ENCODE results near the gene JAML.

JAML gene, protein sequence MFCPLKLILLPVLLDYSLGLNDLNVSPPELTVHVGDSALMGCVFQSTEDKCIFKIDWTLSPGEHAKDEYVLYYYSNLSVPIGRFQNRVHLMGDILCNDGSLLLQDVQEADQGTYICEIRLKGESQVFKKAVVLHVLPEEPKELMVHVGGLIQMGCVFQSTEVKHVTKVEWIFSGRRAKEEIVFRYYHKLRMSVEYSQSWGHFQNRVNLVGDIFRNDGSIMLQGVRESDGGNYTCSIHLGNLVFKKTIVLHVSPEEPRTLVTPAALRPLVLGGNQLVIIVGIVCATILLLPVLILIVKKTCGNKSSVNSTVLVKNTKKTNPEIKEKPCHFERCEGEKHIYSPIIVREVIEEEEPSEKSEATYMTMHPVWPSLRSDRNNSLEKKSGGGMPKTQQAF

DNA sequence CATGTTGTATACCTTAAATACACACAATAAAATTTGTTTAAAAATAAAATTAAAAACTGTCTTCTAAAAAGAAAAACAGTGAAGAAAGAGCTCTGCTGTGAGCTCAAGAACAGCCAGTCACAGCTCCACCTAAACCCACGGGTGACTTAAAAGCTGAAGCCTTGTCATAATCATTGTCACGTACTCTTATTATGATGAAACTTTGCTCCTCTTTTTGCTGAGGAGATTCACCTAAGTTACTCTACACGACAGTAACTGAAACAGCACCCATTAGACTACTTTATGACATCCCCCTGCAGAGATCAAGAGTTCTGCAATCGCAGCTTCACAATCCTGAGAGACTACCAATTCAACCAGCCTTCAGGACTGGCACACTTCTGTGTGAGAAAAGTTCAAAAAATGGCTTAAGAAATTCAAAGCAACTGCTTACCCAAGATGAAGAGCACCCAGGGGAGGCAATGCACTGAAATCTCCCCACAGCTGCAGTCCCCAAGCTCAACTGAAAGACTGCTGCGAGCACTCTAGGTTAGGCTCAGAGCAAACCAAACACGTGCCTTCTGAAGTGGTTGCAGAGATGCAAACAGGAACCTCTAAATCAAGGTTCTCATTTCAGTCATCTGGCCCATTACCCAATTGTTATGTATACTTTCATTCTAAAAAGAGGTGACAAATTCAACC is at the start of gene JAML:
JAML (minus strand) TSS at position 501 of the 678 bp plus-strand sequence. CDS start 10,145 bp downstream, outside the sequence.
- H3K36me3 ChIP-seq (ENCODE audit: control insufficient read depth in 5 of 5, insufficient read depth in 5 of 5, low read length in 5 of 5), result no peaks in the 10 kb centered on the region
- peaks cover 0 to 6% (median 0%) of the 10 kb centered on the region in 5 donors for H3K27me3 ChIP-seq (ENCODE audit: control insufficient read depth in 5 of 5, insufficient read depth in 4 of 5, low read length in 5 of 5)
- H3K27ac ChIP-seq (ENCODE audit: low read depth, low read length), result no peak within 1 kb of the TSS
- no peaks in the 10 kb centered on the region for H3K9me3 ChIP-seq (ENCODE audit: control insufficient read depth in 5 of 5, low read length in 5 of 5)
- peaks cover 0 to 38% (median 21%) of the 10 kb centered on the region in 5 donors for H3K4me1 ChIP-seq (ENCODE audit: control insufficient read depth in 5 of 5, insufficient read depth in 5 of 5, low read length in 5 of 5)
- H3K9ac ChIP-seq (ENCODE audit: low read length in 5 of 5), result peak within 1 kb of the TSS in 1 of 5 donors; percentile 22
- peak within 1 kb of the TSS; percentile 4 to 51 (median 25) for H3K4me3 ChIP-seq (ENCODE audit: low read depth in 1 of 5, low read length in 5 of 5)

DNA sequence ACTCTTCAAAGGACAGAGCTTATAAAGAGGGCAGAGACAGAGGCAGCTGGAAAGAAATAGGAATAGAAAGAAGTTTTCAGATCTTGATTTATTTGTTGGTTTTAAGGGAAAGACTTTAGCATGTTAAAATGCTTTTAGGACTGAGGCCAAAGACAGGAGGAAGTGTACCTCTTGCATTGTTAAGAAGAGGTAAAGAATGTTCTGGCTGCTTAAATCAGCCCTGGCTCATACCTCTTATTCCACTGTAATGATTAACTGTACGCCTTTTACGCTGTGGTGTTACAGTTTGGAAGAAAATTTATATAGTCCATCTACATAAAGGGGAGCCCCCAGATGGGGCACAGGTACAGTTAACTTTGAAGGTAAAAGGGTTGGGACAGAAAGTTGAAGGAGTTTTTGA is 49.4 kb upstream of the JAML start:
- H3K36me3 ChIP-seq (ENCODE audit: control insufficient read depth in 5 of 5, insufficient read depth in 5 of 5, low read length in 5 of 5), result no peaks in the 10 kb centered on the region
- H3K4me1 ChIP-seq (ENCODE audit: control insufficient read depth in 5 of 5, insufficient read depth in 5 of 5, low read length in 5 of 5), result peaks cover 0 to 14% (median 0%) of the 10 kb centered on the region in 5 donors
- no peaks in the 10 kb centered on the region for H3K9me3 ChIP-seq (ENCODE audit: control insufficient read depth in 5 of 5, low read length in 5 of 5)
- no peak overlapping the region for H3K27ac ChIP-seq (ENCODE audit: low read depth, low read length)
- no peak overlapping the region for H3K4me3 ChIP-seq (ENCODE audit: low read depth in 1 of 5, low read length in 5 of 5)
- peaks cover 0 to 8% (median 6%) of the 10 kb centered on the region in 5 donors for H3K27me3 ChIP-seq (ENCODE audit: control insufficient read depth in 5 of 5, insufficient read depth in 4 of 5, low read length in 5 of 5)
- H3K9ac ChIP-seq (ENCODE audit: low read length in 5 of 5), result no peak overlapping the region

DNA sequence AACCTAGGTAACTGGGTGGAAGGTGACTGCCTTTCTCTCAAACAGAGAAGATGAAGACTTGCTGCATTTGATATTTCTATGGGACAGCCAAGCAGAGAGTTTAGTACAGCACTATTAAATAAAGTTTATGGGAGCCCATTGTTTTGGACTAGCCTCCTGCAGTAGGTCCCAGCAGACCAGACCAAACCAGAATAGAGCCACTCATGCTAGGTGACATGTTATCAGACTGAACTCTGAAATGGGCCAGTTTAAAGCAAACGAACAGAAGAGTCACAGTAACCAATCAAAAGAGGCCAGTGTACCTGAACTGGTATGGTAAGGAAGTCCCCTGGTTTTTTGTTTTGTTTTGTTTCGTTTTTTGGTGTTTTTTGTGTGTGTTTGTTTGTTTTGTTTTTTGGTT is 47.2 kb upstream of the JAML start:
- Histone ChIP-seq H3K9me3 (ENCODE audit: control insufficient read depth in 5 of 5, low read length in 5 of 5) (no peaks in the 10 kb centered on the region), H3K4me3 (ENCODE audit: low read depth in 1 of 5, low read length in 5 of 5) (no peak overlapping the region), H3K4me1 (ENCODE audit: control insufficient read depth in 5 of 5, insufficient read depth in 5 of 5, low read length in 5 of 5) (peaks cover 0 to 9% (median 0%) of the 10 kb centered on the region in 5 donors), H3K27me3 (ENCODE audit: control insufficient read depth in 5 of 5, insufficient read depth in 4 of 5, low read length in 5 of 5) (peaks cover 0 to 8% (median 6%) of the 10 kb centered on the region in 5 donors), H3K36me3 (ENCODE audit: control insufficient read depth in 5 of 5, insufficient read depth in 5 of 5, low read length in 5 of 5) (no peaks in the 10 kb centered on the region), H3K27ac (ENCODE audit: low read depth, low read length) (no peak overlapping the region), H3K9ac (ENCODE audit: low read length in 5 of 5) (no peak overlapping the region)

GRCh38 chr11:118267486-118267885 is 42.7 kb upstream of the JAML start:
- H3K27me3 ChIP-seq (ENCODE audit: control insufficient read depth in 5 of 5, insufficient read depth in 4 of 5, low read length in 5 of 5), result peaks cover 6 to 14% (median 8%) of the 10 kb centered on the region in 5 donors
- H3K27ac ChIP-seq (ENCODE audit: low read depth, low read length), result no peak overlapping the region

DNA sequence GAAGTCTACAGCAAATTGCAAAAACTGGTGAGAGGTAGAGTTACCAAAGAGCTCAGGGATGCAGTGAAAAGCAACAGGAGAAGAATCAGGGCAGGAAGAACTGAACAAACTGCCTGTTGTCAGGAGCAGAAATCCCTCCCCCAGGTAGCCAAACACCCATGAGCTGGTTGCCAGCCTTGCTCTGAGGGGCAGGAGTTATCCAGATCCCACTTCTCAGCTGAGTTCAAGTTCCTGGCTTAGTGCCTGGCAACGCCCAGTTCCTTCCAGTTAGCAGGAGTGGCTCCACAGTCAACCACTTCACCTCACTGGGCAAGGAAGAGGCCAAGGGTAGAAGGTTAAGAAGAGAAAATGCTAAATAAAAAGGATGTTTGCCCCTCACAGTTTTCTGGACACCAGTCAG is 41.1 kb upstream of the JAML start:
- H3K9me3 ChIP-seq (ENCODE audit: control insufficient read depth in 5 of 5, low read length in 5 of 5), result no peaks in the 10 kb centered on the region
- H3K36me3 ChIP-seq (ENCODE audit: control insufficient read depth in 5 of 5, insufficient read depth in 5 of 5, low read length in 5 of 5), result no peaks in the 10 kb centered on the region
- no peak overlapping the region for H3K9ac ChIP-seq (ENCODE audit: low read length in 5 of 5)
- H3K4me3 ChIP-seq (ENCODE audit: low read depth in 1 of 5, low read length in 5 of 5), result no peak overlapping the region
- H3K27me3 ChIP-seq (ENCODE audit: control insufficient read depth in 5 of 5, insufficient read depth in 4 of 5, low read length in 5 of 5), result peaks cover 6 to 17% (median 11%) of the 10 kb centered on the region in 5 donors
- H3K27ac ChIP-seq (ENCODE audit: low read depth, low read length), result no peak overlapping the region
- H3K4me1 ChIP-seq (ENCODE audit: control insufficient read depth in 5 of 5, insufficient read depth in 5 of 5, low read length in 5 of 5), result peaks cover 0 to 20% (median 8%) of the 10 kb centered on the region in 5 donors

More at GRCh38 chr11:118267486-118267885, 42.7 kb upstream of the JAML start:
- H3K4me3 ChIP-seq (ENCODE audit: low read depth in 1 of 5, low read length in 5 of 5), result no peak overlapping the region
- H3K9ac ChIP-seq (ENCODE audit: low read length in 5 of 5), result no peak overlapping the region
- H3K36me3 ChIP-seq (ENCODE audit: control insufficient read depth in 5 of 5, insufficient read depth in 5 of 5, low read length in 5 of 5), result no peaks in the 10 kb centered on the region
- no peaks in the 10 kb centered on the region for H3K9me3 ChIP-seq (ENCODE audit: control insufficient read depth in 5 of 5, low read length in 5 of 5)
- H3K4me1 ChIP-seq (ENCODE audit: control insufficient read depth in 5 of 5, insufficient read depth in 5 of 5, low read length in 5 of 5), result peaks cover 0 to 20% (median 8%) of the 10 kb centered on the region in 5 donors

GRCh38 chr11:118264569-118265465 is 40.0 kb upstream of the JAML start:
- Histone ChIP-seq H3K36me3 (ENCODE audit: control insufficient read depth in 5 of 5, insufficient read depth in 5 of 5, low read length in 5 of 5) (no peaks in the 10 kb centered on the region), H3K4me3 (ENCODE audit: low read depth in 1 of 5, low read length in 5 of 5) (peak overlapping the region in 4 of 5 donors; percentile 51 to 57 (median 56)), H3K27me3 (ENCODE audit: control insufficient read depth in 5 of 5, insufficient read depth in 4 of 5, low read length in 5 of 5) (peaks cover 6 to 17% (median 11%) of the 10 kb centered on the region in 5 donors), H3K4me1 (ENCODE audit: control insufficient read depth in 5 of 5, insufficient read depth in 5 of 5, low read length in 5 of 5) (peaks cover 0 to 20% (median 8%) of the 10 kb centered on the region in 5 donors), H3K9ac (ENCODE audit: low read length in 5 of 5) (peak overlapping the region in 2 of 5 donors; percentile 39 to 45), H3K9me3 (ENCODE audit: control insufficient read depth in 5 of 5, low read length in 5 of 5) (no peaks in the 10 kb centered on the region), H3K27ac (ENCODE audit: low read depth, low read length) (no peak overlapping the region)

GRCh38 chr11:118263695-118264568 is 39.1 kb upstream of the JAML start, which contains the start of gene MPZL2:
TSS of gene MPZL2 (minus strand) at chr11:118264297. CDS start at chr11:118264153, 144 bp downstream.
- Histone ChIP-seq H3K36me3 (ENCODE audit: control insufficient read depth in 5 of 5, insufficient read depth in 5 of 5, low read length in 5 of 5) (no peaks in the 10 kb centered on the region), H3K4me1 (ENCODE audit: control insufficient read depth in 5 of 5, insufficient read depth in 5 of 5, low read length in 5 of 5) (peaks cover 0 to 20% (median 8%) of the 10 kb centered on the region in 5 donors), H3K4me3 (ENCODE audit: low read depth in 1 of 5, low read length in 5 of 5) (peak within 1 kb of the TSS; percentile 36 to 57 (median 54)), H3K9ac (ENCODE audit: low read length in 5 of 5) (peak within 1 kb of the TSS in 2 of 5 donors; percentile 39 to 45), H3K27ac (ENCODE audit: low read depth, low read length) (no peak within 1 kb of the TSS), H3K27me3 (ENCODE audit: control insufficient read depth in 5 of 5, insufficient read depth in 4 of 5, low read length in 5 of 5) (peaks cover 6 to 17% (median 11%) of the 10 kb centered on the region in 5 donors), H3K9me3 (ENCODE audit: control insufficient read depth in 5 of 5, low read length in 5 of 5) (peaks cover 0 to 3% (median 0%) of the 10 kb centered on the region in 5 donors)

- no peak overlapping the region for H3K27ac ChIP-seq (ENCODE audit: low read depth, low read length)
- H3K36me3 ChIP-seq (ENCODE audit: control insufficient read depth in 5 of 5, insufficient read depth in 5 of 5, low read length in 5 of 5), result no peaks in the 10 kb centered on the region
- peaks cover 6 to 17% (median 11%) of the 10 kb centered on the region in 5 donors for H3K27me3 ChIP-seq (ENCODE audit: control insufficient read depth in 5 of 5, insufficient read depth in 4 of 5, low read length in 5 of 5)
- H3K9me3 ChIP-seq (ENCODE audit: control insufficient read depth in 5 of 5, low read length in 5 of 5), result peaks cover 0 to 3% (median 0%) of the 10 kb centered on the region in 5 donors
- no peak overlapping the region for H3K4me3 ChIP-seq (ENCODE audit: low read depth in 1 of 5, low read length in 5 of 5)
- peaks cover 0 to 20% (median 8%) of the 10 kb centered on the region in 5 donors for H3K4me1 ChIP-seq (ENCODE audit: control insufficient read depth in 5 of 5, insufficient read depth in 5 of 5, low read length in 5 of 5)
- H3K9ac ChIP-seq (ENCODE audit: low read length in 5 of 5), result no peak overlapping the region
Observed at GRCh38 chr11:118263112-118263511, 38.3 kb upstream of the JAML start.
